Measurements from ENCODE around the gene SCRN2.

Gene SCRN2

GRCh38 chr17:47872019-47872650, 31.1 kb upstream of the SCRN2 start:
- DNase-seq (ENCODE audit: low read depth in 3 of 3, low spot score in 1 of 3) = no peak

- no peak for DNase-seq (ENCODE audit: low read depth in 3 of 3, low spot score in 1 of 3)
Measured at GRCh38 chr17:47871048-47871447, 30.0 kb upstream of the SCRN2 start.

DNA sequence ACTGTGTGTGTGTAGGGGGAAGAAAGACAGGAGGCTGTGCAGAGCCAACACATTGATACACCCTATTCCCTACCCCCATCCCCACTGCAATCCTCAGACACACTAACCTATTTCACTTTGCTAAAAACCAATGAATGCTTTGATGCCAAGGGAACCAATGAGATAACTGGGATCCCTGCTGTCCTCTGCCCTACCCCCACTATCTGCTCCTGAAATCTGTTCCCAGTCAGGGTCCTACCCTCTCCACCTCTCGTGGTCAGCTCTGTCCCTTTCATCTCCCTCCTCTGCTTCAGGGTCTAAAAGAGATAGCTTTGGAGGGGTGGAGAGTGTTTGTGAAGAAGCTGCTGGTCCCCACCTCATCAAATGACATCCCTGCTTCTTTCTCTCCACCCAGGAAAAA, 29.0 kb upstream of the SCRN2 start:
- DNase-seq (ENCODE audit: low read depth in 3 of 3, low spot score in 1 of 3) = no peak

GRCh38 chr17:47869114-47869513, 28.0 kb upstream of the SCRN2 start:
- no peak for DNase-seq (ENCODE audit: low read depth in 3 of 3, low spot score in 1 of 3)

DNA sequence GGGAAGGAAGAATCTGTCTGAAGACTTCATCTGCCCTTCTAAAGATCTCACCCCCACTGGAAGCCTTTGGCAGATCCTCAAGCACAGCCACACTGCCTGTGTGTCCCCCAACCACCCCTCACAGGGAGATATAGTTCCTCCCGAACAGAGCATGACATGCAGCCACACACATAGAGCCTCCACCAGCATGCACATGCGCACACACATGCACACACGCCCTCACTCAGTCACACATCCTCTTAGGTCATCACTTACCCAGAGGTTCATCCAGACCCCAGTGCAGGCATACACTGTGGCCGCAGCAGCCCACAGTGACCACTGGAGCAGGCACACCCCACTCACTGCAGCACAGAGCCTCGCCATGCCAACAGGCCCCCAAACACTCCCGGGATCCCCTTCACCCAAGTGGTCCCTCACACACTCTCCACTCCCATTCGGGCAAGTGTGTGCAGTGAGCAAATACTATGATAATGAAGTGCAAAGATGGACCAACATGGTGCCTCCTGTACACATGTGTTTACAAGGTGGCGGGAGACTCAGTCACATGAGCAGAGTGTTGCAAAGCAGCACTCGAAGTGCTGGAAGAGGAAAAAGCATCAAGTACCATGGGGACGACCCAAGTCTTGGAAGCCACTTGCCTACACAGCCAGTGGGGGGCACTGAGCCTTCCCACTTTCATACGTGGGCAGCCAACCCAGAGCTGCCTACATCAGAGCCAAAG, 26.9 kb upstream of the SCRN2 start:
- no peak for DNase-seq (ENCODE audit: low read depth in 3 of 3, low spot score in 1 of 3)

DNA sequence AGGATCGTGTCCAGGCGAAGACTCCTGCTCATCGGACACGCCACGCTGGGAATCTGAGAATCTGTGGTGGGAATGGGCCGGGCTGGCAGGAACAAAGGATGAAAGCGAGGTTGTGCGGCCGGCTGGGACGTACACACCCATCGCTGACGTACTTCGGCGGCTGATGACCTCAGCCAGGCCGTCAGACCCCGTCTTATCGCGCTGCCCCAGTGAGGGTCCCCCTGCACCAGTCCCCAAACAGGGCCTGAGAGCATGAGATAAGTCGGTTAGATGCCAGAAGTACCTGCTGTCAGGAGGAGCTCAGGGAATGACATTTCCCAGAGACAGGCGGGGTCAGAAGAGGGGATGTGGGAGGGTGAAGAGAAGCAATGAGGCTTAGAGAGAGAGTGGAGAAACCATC, 25.9 kb upstream of the SCRN2 start:
- no peak for DNase-seq (ENCODE audit: low read depth in 3 of 3, low spot score in 1 of 3)

DNA sequence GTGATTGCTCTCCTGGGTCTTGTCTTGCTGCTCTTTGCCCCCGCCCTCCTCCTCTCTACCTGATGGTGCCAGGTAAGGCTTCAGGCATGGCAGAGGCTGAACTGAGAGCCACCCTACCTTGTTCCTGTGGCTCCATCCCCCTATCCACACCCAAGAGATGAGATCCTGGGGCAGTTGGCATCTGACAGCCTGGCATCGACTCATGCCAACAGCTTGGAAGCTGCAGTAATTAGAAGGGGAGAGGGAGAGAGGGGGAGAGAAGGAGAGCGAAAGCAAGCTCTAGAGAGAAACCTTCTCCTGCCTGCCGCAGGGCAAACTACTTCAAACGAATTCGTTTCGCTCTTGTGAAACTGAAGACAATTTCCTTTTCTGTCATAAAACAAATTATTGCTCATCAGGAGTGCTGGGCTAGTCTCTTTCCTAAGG, 23.7 kb upstream of the SCRN2 start:
- no peak for DNase-seq (ENCODE audit: low read depth in 3 of 3, low spot score in 1 of 3)

GRCh38 chr17:47862621-47863440, 21.8 kb upstream of the SCRN2 start:
- DNase-seq (ENCODE audit: low read depth in 3 of 3, low spot score in 1 of 3) = no peak

GRCh38 chr17:47860386-47860785, 19.3 kb upstream of the SCRN2 start:
- no peak for DNase-seq (ENCODE audit: low read depth in 3 of 3, low spot score in 1 of 3)

DNA sequence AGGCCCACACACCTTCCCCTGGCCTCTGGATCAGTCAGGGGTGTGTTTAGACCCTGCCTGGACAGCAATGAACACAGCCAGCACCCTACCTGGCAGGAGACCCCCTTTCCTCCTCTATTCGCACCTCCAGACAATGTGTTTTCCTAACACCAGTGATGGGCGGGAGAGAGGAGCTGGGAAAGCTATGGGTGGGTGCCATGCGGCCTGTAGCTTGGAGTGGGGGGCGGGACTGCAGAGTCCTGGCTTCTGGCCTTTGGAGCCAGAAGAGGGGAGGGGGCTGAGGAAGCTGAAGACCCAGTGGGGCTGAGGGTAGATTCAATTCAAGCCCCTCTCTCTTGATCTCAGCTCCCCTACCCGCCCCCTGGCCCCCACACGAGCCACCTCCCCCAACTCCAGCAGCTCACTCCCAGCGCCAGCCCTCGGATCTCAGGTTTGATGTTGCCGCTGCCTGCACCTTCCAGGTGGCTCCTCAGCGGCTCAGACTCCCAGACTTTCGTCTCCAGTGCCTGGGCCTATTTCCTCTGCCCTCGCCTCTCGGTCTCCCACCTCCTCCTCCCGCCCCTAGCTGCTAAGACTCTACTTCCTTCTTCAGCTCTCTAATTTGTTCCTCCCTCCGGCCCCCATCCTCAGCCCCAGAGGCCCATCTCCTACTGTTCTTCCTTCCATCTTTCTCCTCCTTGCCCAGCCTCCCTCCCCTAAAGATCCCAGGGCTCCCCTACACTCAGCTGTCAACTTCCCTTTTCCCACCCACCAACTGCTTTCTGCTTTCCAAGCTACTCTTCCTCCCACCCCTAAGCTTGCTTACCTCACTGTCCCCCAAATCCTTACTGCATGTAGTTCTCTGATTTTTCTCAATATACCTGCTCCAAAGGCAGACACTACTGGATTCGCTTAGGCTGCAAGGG, 16.7 kb upstream of the SCRN2 start:
- DNase-seq (ENCODE audit: low read depth in 3 of 3, low spot score in 1 of 3) = no peak

- DNase-seq (ENCODE audit: low read depth in 3 of 3, low spot score in 1 of 3) = no peak
Measured at GRCh38 chr17:47856830-47857229, 15.8 kb upstream of the SCRN2 start.

GRCh38 chr17:47855737-47856136, 14.7 kb upstream of the SCRN2 start:
- no peak for DNase-seq (ENCODE audit: low read depth in 3 of 3, low spot score in 1 of 3)

GRCh38 chr17:47853616-47854015, 12.5 kb upstream of the SCRN2 start:
- DNase-seq (ENCODE audit: low read depth in 3 of 3, low spot score in 1 of 3) = no peak

DNA sequence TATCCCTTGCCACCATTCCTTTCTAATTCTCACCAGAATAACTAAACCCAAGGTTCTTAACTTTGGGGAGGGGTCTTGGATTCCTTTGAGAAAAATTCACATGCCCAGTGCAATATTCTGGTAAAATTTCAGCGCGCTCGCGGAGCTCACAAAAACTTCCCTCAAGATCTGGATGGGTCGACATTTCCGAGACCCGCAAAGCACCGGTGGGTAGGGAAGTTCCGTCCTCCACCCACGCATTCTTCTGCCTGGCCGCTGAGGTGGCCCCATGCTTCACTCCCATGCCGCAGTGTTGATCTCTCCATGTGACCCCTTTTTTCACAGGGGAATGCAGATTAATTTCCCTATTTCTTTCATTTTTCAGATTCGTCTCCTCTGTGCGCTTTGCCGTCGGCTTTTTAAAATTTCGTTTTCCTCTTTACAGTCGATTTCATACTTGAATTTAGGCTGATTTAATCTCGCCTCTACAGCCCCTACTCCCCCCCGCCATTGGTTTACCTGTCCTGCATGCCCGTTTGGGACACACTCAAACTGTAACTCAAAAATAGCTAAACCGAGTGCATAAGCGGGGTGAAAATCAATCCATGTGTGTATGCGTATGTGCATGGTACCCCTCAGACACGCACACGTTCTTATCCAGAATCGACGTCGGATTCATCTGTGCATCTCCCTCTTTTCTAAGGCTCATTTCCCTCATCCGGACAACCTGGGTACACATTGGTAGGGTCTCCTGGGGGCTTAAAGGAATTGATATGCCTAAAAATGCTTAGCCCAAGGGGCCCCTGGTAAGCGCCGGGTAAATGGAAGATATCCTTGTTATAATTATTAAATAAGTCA, 11.3 kb upstream of the SCRN2 start:
- no peak for DNase-seq (ENCODE audit: low read depth in 3 of 3, low spot score in 1 of 3)

- no peak for DNase-seq (ENCODE audit: low read depth in 3 of 3, low spot score in 1 of 3)
Measured at GRCh38 chr17:47851764-47852112, 10.7 kb upstream of the SCRN2 start.

DNA sequence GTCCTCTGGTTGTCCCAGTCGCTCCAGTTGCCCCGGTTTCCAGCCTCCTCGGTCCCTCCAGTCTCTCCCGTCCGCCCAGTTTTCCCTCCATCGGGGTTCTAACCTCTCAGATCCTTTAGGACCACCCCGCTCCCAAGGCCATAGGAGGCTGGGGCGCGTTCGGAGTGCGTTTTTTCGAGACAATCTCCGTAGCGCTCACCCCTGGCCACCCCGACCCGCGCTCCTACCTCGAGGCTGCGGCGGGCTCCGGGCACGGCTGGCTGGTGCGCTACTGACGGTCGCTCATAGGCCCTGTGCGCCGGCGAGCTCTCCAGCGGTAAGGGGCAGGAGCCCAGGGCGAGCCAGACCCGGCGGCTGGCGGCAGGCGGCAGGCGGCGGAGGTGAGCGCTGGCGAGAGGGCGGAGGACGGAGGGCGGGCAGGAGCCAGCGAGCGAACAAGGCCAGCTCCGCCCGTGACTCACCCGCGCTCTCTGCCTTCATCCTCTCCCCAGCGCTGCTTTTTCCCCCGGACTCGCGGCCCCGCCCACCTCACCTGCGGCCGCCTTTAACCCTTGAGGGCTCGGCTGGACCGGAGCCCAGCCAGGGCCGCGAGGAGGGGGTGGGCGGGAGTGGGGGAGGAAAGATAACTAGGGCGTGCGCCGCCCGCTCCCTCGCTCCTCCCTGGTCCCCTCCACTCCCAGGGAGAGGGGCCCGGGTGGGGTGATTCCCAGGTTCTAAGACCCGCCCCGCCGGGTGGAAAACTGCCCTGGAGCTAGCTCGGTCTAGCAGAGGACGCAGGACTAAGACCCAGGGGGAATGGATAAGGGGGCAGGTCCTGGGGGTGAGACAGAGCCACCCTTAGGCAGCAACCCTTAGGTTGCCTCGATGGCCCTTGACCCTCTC, 9.9 kb upstream of the SCRN2 start, which contains the start of gene SP6:
Gene SP6, minus strand, starts transcription at position 472 of the 882 bp plus-strand sequence. CDS start 2,734 bp downstream, outside the sequence.
- peak; percentile 20 to 52 (median 38) for DNase-seq (ENCODE audit: low read depth in 3 of 3, low spot score in 1 of 3)

- DNase-seq (ENCODE audit: low read depth in 3 of 3, low spot score in 1 of 3) = no peak
Measured at GRCh38 chr17:47850373-47850691, 9.3 kb upstream of the SCRN2 start.

DNA sequence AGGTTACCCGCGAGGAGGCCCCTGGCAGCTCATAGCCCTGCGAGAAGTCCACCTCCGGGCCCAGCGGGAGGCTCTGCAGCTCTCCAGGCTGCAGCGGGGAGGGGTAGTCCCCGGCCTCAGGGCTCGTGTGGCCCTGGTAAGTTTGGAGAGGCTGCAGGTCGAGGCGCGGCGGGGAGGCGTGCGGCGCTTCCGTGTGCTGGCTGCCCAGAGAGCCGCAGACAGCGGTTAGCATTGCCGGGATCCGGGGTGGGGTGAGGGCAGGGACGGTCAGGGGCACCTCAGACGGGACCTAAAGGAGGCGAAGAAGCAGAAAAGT, 7.1 kb upstream of the SCRN2 start:
- no peak for DNase-seq (ENCODE audit: low read depth in 3 of 3, low spot score in 1 of 3)

Data from stimulated activated CD4-positive, alpha-beta T cell treated with anti-CD3 and anti-CD28 coated beads, TNF-alpha, amount 100 ng/mL, for 1 hour (primary cell).